Activated CD8-positive, alpha-beta memory T cell treated with anti-CD3 and anti-CD28 coated beads, Interleukin-2, amount 50 U/mL, for 24 hours (primary cell): ENCODE data around the gene EVC2.

Source experiments
- DNase-seq: peaks from one replicate; pipeline ENCODE4 v3.0.0-alpha.2; 2020; ENCODE audit errors: extremely low read depth

Gene EVC2

GRCh38 chr4:5566526-5566925, 141.8 kb downstream of the EVC2 start:
- DNase-seq: no peak

DNA sequence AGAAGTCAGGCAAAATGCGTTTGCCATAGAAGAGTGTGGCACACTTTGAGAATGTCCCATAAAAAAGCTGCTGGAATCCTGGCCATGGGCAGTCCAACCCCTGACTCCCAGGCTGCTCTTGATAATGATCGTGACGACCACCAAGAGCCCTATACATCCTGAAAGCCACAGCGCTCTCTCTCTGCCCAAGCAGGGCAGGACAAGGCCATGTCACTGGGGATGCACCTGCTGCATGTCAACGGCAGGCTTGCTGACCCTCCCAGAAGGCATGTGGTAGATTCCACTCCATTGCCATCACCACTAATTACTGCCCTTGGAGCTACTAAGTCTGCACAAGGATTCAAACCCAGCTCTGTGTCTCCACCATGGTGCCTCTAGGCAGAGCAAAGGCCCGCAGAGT, 144.5 kb downstream of the EVC2 start:
- no peak for DNase-seq

DNA sequence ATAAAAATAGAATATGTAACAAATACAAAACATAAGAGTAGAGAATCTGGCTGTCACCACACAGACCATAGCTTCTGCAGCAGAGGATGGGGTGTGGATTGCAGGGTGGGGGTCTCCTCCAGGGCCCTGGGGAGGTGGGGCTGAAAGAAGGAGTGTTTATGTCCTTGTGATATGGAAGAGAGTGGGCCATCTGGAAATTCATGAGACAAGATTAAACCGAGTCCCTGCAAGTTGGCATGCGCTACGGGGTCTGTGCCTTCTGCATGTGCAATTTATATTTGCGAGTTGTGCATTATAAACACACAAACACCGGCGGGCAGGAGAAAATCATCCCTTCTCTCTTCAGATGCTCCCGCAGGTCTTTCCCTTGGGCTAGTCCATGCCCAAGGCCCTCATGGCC, 145.9 kb downstream of the EVC2 start:
- no peak for DNase-seq

GRCh38 chr4:5561286-5561685, 147.1 kb downstream of the EVC2 start:
- DNase-seq: no peak

DNA sequence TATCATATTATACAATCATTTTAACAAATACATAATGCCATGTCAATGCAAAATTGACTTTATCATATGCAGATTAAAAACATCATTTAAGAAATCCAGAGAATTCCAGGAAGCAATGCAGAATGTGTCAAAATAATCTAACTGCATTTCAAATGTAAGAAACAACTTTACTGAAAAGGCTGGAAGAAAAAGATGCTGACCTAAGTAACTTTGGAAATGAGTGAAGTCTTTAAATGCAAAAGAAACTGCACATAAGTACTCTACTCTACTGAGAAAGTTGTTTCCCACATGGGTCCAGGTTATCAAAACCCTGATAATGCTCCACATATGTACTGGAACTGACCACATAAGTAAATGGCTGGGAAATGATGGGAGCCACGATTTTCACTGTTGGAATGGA, 149.9 kb downstream of the EVC2 start:
- DNase-seq: no peak

- DNase-seq: no peak
Measured at GRCh38 chr4:5554376-5554775, 154.0 kb downstream of the EVC2 start.

- DNase-seq: no peak
Measured at GRCh38 chr4:5553801-5554200, 154.6 kb downstream of the EVC2 start.

- DNase-seq: no peak
Measured at GRCh38 chr4:5552451-5552850, 155.9 kb downstream of the EVC2 start.

DNA sequence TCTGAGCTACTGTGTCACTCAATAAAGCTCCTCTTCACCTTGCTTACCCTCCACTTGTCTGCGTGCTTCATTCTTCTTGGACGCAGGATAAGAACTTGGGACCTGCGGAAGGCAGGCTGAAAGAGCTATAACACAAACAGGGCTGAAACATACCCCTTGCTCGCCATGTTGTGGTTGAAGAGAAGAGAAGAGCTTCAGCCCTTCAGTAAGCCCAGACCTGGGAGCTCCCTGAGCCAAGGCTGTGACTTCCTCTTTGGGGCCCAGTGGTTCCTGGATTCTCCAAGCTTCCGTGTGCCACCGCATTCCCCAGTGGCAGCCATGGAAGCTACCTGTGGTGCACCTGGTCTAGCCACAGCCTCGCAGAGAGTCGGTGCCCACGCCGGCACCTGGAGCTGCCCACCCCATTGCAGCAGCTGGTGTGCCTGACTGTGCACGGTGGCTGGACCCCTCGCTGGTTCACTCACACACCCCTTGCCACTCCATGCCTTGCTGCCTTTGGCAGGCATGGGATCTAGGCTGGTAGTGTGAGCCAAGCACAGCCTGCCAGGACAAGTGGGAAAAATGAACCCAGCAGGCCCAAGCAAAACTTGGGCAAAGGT, 160.6 kb downstream of the EVC2 start:
- DNase-seq: no peak

- no peak for DNase-seq
Measured at GRCh38 chr4:5545271-5545670, 163.1 kb downstream of the EVC2 start.

DNA sequence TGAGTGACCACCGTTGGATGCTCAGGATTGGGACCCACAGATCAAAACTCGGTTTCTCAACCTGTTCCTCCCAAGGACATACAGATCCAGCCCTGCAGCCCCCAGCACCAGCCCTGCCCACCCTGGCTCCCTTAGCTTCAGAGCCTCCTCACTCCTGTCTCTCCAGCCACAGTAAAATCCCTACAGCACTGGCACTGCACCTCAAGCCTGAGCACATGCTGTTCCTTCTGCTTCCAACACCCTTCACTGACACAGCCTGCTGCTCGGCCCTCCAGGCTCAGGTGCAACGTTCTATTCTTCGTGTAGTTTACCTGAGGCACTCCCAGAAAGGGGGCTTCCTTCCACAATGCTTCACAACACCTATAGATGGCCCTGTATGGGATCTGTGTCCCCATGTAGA, 163.6 kb downstream of the EVC2 start:
- no peak for DNase-seq

GRCh38 chr4:5543681-5544080, 164.7 kb downstream of the EVC2 start:
- no peak for DNase-seq

GRCh38 chr4:5541169-5541568, 167.2 kb downstream of the EVC2 start:
- no peak for DNase-seq

DNA sequence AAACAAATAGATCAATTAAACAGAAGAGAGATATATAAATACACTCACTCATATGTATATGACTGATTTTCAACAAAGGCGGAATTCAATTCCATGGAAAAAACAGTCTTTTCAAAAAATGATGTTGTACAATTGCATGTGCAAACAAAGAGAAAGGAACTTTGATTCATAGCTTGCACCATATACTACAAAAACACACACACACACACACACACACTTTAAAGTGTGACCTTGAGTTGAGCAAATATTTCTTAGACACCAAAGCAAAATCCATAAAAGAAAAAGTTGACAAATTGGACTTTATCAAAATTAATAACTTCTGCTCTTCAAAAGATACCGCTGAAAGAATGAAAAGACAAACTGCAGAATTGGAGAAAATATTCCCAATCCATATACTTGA, 168.8 kb downstream of the EVC2 start:
- DNase-seq: no peak

DNA sequence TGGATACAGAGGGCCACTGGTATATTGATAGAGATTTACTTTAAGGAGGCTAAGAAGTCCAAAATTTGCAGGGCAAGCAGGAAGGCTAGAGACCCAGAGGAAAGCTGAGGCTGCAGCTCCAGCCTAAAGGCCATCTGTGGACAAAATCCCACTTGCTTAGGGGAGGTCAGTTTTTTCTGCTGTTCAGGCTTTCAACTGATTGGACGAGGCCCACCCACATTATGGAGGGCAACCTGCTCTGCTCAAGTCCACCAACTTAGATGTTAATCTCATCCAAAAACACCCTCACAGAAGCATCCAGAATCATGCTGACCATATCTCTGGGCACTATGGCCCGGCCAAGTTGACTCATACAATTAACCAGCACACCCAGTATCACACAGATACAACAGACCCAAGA, 176.3 kb downstream of the EVC2 start:
- no peak for DNase-seq

DNA sequence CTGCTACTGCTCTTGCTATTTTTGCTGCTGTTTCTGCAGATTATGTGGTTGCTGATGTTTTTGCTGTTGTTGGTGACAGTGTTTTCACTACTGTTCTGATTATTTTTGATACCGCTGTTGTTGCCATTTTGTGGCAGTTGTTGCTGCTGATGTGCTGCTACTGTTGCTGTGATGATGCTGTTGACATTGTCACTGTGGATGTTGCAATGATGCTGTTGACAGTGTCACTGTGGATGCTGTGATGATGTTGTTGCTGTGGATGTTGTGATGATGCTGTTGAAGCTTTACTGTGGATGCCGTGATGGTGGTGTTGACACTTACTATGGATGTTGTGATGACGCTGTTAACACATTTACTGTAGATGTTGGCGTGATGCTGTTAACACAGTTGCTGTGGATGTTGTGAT, 180.3 kb downstream of the EVC2 start:
- DNase-seq: no peak

DNA sequence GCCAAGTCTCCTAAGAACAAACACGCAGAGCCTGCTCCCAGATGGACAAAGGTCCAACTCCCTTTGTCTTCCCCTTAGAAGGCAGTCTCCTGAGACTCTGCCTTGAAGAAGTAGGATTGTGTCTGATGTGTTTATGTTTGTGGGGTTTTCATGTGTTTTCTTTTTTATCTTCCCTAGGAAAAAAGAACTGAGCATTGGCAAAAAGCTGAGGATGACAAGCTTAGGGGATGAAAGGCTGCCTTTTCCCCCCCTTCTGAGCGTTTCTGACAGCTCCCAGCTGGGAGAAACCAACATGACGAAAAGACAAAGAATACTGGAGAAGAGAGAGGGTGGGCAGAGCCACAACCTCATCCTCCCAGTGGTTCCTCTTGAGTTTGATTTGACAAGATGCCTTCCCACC, 181.1 kb downstream of the EVC2 start:
- DNase-seq: no peak

DNA sequence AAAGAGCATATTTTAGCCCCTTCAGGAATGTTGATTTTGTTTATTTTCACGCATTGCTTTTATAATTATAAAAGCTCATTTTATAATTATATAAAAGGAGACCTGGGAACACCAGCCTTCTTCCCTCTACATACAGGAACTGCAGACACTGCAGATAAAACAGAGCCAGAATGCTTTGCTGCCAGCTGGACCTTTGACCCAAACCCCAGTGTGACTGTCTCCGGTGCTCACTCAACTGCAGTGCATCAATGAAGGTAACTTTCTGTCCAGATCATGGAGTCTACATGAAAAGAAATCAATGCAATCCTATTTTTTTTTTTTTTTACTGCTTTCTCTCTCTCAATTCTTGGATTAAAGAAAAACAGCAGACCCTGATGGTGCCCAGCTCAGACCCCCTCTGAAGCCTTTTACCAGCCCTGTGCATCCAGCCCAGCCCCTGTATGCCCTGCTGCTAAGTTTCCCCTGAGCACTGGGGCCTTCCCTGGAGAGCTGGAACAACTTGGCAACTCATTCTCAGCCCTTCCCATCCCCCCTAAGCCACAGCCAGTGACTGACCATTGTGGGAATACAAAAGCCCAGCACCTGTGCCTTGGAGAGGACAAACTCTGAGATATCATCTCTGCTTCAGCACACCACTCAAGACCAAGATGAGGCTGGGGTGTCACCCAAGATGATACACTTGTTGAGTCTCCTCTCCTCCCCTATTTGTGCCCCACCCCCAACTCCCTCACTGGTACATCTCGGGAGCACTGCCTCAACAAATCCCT, 182.1 kb downstream of the EVC2 start:
- DNase-seq: no peak

GRCh38 chr4:5524446-5525299, 183.7 kb downstream of the EVC2 start:
- DNase-seq: no peak

DNA sequence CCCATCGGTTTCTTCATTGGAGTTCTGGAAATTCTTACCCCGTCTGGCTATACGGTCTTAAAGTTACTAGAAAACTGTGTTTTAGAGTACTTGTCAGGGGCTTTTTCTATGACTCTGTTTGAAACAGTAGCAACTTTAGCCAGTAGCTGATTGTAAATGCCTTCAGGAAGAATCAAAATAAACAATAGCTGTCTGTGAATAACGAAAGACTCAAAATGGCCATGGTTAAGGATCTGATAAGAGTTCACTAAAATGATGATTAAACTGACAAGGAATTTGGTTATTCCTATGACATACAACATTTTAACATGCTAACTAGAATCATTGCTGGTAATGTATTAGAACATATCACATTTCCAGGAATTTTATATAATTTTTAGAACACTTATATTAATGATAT, 191.0 kb downstream of the EVC2 start:
- no peak for DNase-seq

DNA sequence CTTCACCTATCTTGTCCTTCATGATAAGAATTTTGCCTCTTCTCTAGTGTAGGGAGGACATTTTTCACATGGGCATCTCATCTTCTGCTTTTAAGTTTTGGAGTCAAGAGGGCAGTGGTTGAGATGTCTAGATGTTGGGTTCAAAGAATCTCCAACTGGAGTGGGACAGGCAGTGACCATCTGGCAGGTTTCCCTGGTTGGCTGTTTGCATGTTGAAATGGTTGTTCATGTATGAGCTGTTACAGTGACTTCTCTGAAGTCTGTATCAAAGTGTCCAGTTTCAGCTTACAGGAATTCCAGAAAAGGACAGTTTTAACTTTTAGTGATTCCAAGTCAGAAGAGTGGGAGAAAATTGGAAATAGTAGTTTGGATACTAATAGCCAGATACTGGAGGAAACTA, 192.7 kb downstream of the EVC2 start:
- no peak for DNase-seq
